ENCODE data around the gene PLAU.

GRCh38 chr10:73906524-73907447 is 4.1 kb upstream of the PLAU start:
- TF ChIP-seq FOXP4 (CRISPR knock-in tag; IDR thresholded peaks at IDR 0.05) (no peak), ARID4B (CRISPR knock-in tag; IDR thresholded peaks at IDR 0.05; ENCODE audit: borderline replicate concordance) (no peak), ZNF263 (CRISPR knock-in tag; IDR thresholded peaks at IDR 0.05; ENCODE audit: low read depth) (no peak), USF1 (CRISPR knock-in tag; IDR thresholded peaks at IDR 0.05) (no peak), CTCF (IDR thresholded peaks at IDR 0.05) (no peak), ZBTB21 (CRISPR knock-in tag; IDR thresholded peaks at IDR 0.05; ENCODE audit: borderline replicate concordance) (no peak), GABPB1 (CRISPR knock-in tag; IDR thresholded peaks at IDR 0.05) (no peak)

Measured in WTC11 (cell line).